Lower leg skin (tissue), 4 donors: ENCODE measurements around the gene MYO3A. TPM values are rescaled to one million over a fixed set of nuclear protein-coding genes. Genes with fewer than 3 reads are reported as not detected.
"Not testable (repeated sequence)": the region's sequence is repeated elsewhere in the genome, so short reads cannot be mapped to it uniquely, and the experiment has no call there.

Source experiments
- DNase-seq, 2 donors: peaks; one replicate each; pipeline ENCODE4 v3.0.0-alpha.2; 2019; ENCODE audit warnings: low spot score in 2 of 2
- H3K4me3 ChIP-seq: fragments of 200-600 bp; sonication (generic); 2 replicates; pipeline ENCODE4 v1.5.1; 2017; ENCODE audit warnings: mild to moderate bottlenecking, low read depth; ENCODE audit not compliant: poor library complexity, severe bottlenecking
- CTCF ChIP-seq, 3 donors: fragments of 450-650 bp; IDR thresholded peaks; one replicate each; pipeline ENCODE4 v1.5.1; 2016; ENCODE audit warnings: antibody characterized with exemption in 3 of 3, mild to moderate bottlenecking in 3 of 3, moderate library complexity in 2 of 3
- POLR2A ChIP-seq, 2 donors: fragments of 450-650 bp; IDR thresholded peaks; one replicate each; pipeline ENCODE4 v1.6.1; 2016 to 2017; ENCODE audit warnings: antibody characterized with exemption in 2 of 2, mild to moderate bottlenecking in 1 of 2, moderate library complexity in 1 of 2
- WGBS, 2 donors: methylation state at CpG; one replicate each; pipeline ENCODE4 v1.1.5; 2018; 5-methylcytosine and 5-hydroxymethylcytosine counted together
- intact Hi-C: fragments of 100-400 bp; cut with DNase I; formaldehyde crosslinking; loops from one replicate; pipeline ENCODE4 v1.15.0; 2023; ENCODE audit warnings: low total_unique reads
- total RNA-seq, 4 donors: library from RNA; depleted of rRNA; stranded (reverse); fragments of >200 nt; gene quantifications; one replicate each; pipeline ENCODE4 v1.1.0, GENCODE V29; 2016

MYO3A gene
- total RNA-seq, 4 donors from 2014 or later: 2.0 to 7.6 (median 3.1) TPM

GRCh38 chr10:26095781-26096180 is 161.8 kb downstream of the MYO3A start:
- 52 to 57% methylated on average over 4 of the region's 4 CpGs for WGBS, 2 donors
- TF ChIP-seq POLR2A (IDR thresholded peaks at IDR 0.05): no peak
- TF ChIP-seq CTCF (IDR thresholded peaks at IDR 0.05): no peak
- DNase-seq: no peak
- intact Hi-C loops: no loop called here
- H3K4me3 ChIP-seq: no peak overlapping the region

- DNase-seq, intact Hi-C loops, H3K4me3 ChIP-seq: not testable (repeated sequence)
- 86 to 95% methylated on average over 1 of the region's 1 CpG for WGBS, 2 donors
Observed at GRCh38 chr10:26097549-26097948, 163.5 kb downstream of the MYO3A start.

GRCh38 chr10:26112532-26112931 is 178.5 kb downstream of the MYO3A start:
- no peak for TF ChIP-seq POLR2A (IDR thresholded peaks at IDR 0.05)
- TF ChIP-seq CTCF (IDR thresholded peaks at IDR 0.05): no peak
- DNase-seq: no peak
- intact Hi-C loops: no loop called here
- no peak overlapping the region for H3K4me3 ChIP-seq
- WGBS, 2 donors: 56 to 63% methylated on average over 3 of the region's 3 CpGs

- 91 to 92% methylated on average over 3 of the region's 3 CpGs for WGBS, 2 donors
- DNase-seq: no peak
- intact Hi-C loops: no loop called here
- TF ChIP-seq POLR2A (IDR thresholded peaks at IDR 0.05) (no peak), CTCF (IDR thresholded peaks at IDR 0.05) (no peak)
- no peak overlapping the region for H3K4me3 ChIP-seq
Observed at GRCh38 chr10:26138613-26139012, 204.6 kb downstream of the MYO3A start.

- 60 to 66% methylated on average over 7 of the region's 7 CpGs for WGBS, 2 donors
- intact Hi-C loops: no loop called here
- TF ChIP-seq POLR2A (IDR thresholded peaks at IDR 0.05) (no peak), CTCF (IDR thresholded peaks at IDR 0.05) (no peak)
- H3K4me3 ChIP-seq: no peak overlapping the region
- DNase-seq: no peak
Observed at GRCh38 chr10:26156019-26156418, 222.0 kb downstream of the MYO3A start.

GRCh38 chr10:26157734-26158133 is 223.7 kb downstream of the MYO3A start:
- no peak overlapping the region for H3K4me3 ChIP-seq
- intact Hi-C loops: no loop called here
- TF ChIP-seq CTCF (IDR thresholded peaks at IDR 0.05) (no peak), POLR2A (IDR thresholded peaks at IDR 0.05) (no peak)
- WGBS, 2 donors: 66 to 88% methylated on average over 4 of the region's 4 CpGs
- no peak for DNase-seq
